Measurements from ENCODE around the gene GINS1.

The GINS1 gene

GRCh38 chr20:25494506-25495188, 87.2 kb downstream of the GINS1 start:
- DNase-seq (ENCODE audit: low read depth), result no peak

GRCh38 chr20:25495189-25495824, 87.8 kb downstream of the GINS1 start:
- DNase-seq (ENCODE audit: low read depth), result no peak

DNA sequence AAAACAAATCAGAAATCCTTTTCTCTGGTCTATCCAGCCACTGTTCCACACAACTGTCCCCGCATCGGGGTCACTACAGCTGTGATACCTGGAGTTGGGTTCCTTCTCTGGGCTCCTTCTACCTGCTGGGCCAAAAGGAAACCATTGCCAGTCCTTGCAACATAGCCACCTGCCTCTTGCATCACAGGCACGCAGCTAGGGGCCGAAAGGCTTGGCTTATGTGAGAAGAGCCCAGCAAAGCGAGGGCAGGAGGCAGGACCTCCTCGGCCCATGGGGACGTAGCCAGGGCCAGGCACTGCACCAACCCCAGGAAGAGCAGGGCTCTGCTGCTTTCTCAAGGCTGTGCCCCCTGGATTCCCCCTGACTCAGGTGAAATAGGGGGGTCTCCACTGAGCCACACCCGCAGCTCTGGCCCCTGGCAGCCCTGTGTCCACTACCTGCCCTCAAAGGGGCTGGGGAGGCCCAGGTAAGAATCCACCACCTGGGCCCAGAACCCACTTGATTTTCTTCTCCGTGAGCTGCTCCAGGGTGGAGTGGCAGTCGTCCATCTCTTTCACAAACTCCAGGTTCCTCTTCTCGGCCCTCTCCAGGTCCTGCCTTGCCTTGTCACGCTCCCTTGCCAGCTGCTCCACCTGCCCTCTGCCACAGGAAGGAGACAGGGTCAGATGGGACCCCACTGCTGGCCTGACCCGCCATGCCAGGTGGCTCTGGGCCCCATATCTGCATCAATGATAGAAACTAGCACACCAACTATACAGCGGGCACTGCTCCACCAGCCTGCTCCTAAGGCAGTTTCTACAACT, 88.9 kb downstream of the GINS1 start:
- DNase-seq (ENCODE audit: low read depth), result no peak

GRCh38 chr20:25496968-25497401, 89.5 kb downstream of the GINS1 start:
- DNase-seq (ENCODE audit: low read depth), result no peak

- no peak for DNase-seq (ENCODE audit: low read depth)
Measured at GRCh38 chr20:25497586-25498279, 90.3 kb downstream of the GINS1 start.

Measured in fibroblast of the conjunctiva (primary cell).